HUDEP-2 (cell line): ENCODE data around the gene TIMP2.

Source experiments
- DNase-seq, 76 experiments: peaks; one replicate each; lab custom pipeline; 2025; ENCODE audit not compliant: unreplicated experiment in 76 of 76; lab: John Stamatoyannopoulos, UW

Gene TIMP2

DNA sequence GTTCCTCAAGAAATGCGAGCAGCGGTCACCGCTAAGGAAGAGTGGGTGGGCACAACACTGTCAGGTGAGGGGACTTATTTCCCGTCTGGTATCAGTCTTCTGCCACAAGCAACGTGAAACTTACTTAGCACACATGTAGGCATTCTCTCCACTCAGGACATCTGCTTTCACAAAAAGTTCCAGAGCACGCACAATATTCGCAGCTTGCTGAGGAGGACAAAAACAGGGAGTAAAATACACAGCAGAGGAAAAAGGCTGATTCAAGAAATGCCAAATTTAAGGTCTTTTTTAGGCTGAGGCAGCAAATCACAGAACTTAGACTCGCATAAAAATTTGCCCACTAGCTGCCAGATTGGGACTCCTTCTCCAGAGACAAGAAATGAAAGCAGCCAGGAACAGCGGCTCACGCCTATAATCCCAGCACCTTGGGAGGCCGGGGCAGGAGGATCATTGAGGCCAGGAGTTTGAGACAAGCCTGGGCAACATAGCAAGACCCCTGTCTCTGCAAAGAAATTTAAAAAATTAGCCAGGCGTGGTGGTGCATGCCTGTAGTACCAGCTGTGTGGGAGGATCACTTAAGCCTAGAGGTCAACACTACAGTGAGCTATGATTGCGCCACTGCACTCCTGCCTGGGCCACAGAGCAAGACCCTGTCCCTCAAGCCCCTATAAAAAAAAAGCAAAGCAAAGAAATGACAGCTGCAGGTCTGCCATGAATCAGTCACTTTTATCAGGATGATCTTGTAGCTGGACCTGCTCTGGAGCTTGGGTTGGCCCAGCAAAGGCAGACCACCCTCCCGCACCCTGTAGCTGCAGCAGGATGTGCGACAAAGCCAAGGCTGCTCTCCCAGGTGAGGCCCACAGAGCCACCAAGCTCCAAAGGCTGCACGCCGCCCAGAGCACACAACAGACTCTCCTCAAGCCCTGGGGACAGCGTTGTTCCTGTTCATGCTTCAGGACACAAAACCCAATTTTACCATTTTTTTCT lies 105.1 kb downstream of the TIMP2 start:
- DNase-seq: no peak

DNA sequence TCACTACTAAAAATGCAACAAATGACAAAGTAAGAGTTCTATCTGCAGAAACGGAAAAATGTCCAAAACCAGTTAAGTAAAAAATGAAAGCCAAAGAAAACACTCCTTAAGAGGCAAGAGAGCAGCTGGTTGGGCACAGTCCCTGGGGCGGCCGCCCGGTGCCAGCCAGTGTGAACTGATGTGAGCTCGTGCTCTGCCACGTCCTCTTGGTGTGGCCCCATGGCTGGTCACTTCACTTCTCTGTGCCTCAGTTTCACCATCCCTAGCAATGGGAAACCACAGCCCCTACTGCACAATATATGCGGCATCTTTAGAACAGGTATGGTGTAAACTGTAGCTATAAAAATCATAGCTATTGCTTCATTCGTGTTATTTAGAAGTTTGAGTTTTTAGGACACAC lies 105.8 kb downstream of the TIMP2 start:
- DNase-seq: no peak

DNA sequence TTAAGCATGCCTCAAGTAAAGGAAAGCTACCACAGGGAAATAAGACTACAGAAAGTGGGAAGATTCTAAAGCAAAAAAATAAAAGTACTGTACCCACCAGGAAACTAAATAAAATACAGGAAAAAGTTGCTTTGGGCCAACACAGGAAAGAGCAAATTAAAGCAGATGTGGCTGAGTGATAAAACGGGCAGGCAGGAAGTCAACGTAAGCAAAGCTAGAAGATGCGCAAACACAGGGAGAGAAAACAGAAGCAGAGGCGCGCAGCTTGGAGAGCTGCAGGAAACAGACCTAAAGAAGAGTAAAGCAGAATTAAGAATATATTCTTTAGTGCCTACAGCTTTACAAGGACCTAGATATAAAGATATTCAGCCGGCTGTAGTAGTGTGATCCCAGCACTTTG lies 106.3 kb downstream of the TIMP2 start:
- no peak for DNase-seq

DNA sequence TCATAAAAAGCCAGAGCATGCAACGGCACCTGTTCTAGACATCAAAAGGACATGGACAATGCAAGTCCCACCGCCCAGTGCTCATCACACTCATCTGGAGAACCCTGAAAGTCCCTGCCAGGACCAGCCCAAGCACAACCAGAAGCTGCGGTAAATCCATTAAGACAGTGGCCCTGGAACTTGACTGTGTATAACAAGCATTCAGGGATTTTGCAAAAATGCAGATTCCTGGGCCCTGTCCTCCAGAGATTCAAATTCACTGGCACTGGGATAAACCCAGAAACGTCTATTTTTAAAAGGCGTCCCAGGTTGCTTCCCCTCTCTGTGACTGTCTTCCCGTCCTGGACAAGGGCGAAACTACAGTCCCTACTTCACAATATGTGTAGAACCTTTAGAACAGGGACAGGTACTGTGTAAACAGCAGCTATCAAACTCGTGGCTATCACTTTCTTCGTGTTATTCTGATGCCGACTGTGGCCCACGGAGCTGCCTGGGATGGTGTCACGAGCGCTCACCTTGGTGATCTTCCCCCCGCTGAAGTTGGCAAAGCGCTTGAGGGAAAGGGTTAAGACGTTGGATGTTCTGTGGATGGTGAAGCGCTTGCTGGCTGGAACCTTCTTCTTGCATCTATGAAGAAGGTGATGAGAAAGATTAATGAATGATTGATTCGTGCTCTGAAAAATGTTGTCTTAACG lies 106.9 kb downstream of the TIMP2 start:
- DNase-seq: no peak

DNA sequence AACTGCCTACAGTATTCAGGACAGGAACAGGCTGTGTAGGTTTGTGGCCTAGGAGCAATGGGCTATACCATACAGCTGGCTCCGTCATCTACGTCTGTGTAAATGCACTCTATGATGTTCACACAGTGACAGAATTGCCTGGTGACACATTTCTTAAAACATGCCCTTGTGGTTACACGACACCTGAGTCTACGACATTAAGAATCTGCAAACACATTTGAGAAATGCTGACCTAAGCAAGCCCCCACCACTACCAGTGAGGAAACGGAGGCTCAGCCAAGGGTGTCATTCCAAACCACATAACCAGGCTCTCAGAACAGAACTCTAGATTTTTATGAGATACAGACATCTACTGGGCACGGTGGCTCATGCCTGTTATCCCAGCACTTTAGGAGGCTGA lies 108.1 kb downstream of the TIMP2 start:
- DNase-seq: no peak

DNA sequence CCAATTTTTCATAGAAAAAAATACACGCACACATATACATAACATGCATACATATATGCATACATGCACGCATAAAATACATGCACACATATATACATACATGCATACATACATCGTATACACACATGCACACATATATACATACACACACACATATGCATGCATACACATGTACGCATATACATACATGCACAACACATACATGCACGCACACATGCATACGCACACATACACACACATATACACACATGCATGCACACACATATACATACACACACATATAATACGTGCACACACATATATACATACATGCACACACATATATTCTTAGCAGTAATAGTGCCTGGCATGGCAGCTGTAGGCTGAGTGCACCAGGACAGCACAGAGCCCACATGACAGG lies 109.5 kb downstream of the TIMP2 start:
- no peak for DNase-seq

DNA sequence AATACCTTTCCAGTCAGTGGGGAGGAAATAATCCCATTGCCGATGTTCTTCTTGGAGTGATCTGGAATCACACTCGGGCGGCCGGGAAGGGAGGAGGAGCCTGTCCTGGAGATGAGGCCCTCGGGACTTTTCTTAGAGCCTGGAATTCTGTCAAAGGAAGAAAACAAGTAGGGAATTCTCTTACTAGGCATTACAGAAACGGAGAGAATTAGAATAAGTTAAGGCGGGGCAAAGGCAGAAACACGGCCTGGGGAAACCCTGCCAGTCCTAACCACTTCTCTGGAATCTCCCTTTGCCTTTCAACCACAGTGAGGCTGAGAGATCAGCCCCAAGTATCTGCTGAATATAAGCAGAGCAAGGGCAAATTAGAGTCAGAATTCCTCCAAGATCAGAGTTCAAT lies 112.3 kb downstream of the TIMP2 start:
- DNase-seq: no peak

DNA sequence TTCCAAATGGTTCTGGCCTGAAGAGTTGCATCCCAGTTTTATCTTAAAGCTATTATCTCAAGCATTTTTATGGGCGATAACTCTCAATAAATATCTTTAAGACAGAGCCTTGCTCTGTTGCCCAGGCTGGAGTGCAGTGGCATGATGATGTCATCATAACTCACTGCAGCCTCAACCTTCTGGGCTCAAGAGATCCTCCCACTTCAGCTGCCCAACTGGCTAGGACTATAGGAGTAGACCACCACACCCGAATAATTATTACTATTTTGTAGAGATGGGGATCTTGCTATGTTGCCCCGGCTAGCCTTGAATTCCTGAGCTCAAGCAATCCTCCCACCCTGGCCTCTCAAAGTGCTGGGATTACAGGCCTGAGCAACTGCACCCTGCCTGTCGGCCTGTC lies 117.0 kb downstream of the TIMP2 start:
- no peak for DNase-seq

DNA sequence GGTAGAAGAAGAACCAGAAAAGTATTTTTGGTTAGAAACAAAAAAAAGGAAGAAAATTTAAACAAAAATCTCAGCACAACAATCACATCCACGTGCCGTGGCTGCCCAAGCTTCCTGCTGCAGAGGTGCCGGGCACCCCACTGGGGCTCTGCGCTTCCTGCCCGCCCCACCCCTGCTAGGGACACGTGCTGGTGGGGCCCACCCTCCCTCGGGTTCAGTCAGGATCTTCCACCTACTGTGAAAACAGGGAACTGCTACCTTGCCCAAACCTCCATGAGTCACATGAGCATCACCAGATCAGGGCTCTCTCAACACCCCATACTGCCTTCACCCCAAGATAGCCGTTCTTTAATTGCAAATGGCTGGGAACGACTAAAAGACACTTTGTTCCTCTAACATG lies 118.7 kb downstream of the TIMP2 start:
- no peak for DNase-seq

DNA sequence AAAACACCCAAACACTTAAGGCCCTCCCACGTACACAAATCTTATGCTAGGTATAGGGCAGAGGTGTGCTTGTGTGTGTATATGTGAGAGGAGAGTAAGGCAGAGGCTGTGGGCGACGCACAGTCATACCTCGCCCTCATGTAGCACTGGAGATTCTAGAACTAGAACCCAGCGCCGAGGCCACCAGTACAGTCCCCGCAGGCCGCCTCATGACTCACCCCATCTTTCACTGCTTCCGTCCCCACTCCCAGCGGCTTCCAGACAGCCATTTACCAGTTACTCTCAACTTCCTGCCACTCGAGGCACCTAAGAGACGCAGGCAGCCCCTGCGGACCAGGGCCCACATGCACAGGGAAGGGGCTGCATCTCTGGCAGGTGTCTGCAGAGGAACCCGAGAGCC lies 119.9 kb downstream of the TIMP2 start:
- DNase-seq: no peak

DNA sequence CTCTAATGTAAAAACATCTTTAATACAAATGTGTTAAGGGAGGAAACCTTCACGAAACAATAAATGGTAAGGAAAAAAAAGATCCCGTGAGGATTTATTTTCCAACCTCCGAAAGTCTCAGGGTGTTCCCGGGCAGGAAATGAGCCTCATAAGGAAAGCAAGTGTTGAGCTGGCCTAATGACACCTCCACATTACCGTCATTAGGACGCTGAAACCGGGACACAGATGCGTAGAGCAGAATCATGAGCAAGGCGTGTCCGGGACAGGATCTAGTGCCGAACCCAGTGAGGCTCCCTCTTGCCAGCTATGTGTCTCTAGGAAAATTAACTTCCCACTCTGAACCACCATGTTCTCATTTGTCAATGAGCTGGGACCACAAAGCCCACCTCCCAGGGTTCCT lies 120.4 kb downstream of the TIMP2 start:
- DNase-seq: no peak

DNA sequence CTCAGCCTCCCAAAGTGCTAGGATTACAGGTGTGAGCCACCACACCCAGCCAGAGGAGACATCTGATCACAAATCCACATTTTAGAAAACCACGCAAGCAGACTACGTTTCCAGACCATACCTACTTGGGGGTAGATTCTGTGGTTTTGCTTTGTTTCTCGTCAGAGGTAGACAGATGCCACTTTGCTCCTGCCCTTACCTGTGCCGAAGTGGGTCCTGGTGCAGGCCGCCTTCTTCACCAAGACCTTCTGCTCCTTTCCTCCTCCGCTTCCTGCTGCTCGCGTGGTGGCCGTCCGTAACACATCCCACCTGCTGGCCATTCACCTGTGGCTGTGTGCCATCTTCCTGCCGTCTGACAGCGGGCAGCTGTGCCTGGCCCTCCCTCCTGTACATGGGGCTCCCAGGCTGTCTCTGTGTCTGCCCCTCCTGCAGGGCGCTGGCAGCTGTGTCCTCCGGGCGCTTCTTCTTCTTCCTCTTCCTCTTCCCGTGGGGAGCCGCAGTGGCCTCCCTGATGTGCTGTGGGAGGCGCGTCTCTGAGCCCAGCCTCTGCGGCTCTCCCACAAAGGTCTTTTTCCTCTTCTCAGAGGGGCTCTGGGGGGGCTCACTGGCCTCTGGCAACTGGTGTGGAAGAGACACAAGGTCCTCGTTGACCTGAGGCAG lies 121.9 kb downstream of the TIMP2 start:
- DNase-seq: no peak
